SW480 (cell line): ENCODE data around the gene MTERF4.

Experiments
- DNase-seq: peaks from one replicate; pipeline ENCODE4 v3.0.0-alpha.2; 2016; ENCODE audit warnings: low spot score

MTERF4 gene

DNA sequence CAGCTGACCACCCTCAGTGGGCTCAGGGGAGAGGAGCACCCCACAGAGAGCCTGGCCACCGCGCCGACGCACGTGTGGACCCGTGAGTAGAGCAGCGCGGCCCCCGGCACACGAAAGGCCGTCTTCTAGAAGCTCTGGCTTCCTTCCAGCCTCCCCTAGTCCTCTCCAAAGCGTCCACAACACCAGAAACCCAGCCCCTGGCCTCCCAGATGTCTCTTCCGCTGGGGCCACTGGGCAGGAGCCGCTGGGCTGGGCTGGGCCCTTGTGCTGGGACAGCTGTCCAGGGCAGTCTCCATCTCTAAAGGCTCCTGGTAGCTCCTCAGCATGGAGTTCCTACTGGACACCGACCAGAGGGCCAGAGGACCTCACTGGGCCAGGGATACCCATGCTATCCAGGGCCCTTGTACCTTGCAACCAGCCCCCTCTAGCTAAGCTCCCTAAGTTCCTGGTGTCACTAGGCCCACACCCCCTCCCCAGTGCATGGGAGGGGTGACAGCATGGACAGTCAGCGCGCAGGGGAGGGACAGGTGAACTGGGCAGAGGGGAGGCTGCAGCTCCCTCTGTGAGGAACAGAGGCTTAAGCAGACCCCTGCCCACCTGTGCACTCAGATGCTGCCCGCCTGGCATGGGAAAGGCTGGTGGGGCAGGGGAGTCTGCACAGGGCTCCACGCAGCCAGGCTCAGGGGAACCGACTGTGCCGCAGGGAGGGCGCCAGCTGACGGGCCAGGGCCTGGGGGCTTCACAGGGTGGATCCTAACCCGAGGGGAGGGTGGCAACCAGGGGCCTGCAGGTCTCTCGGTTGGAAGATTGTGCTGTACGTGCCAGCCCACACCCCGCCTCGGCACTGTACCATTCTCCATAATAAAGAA, 32.9 kb downstream of the MTERF4 start:
- no peak for DNase-seq

- DNase-seq, result no peak
Observed at GRCh38 chr2:241068136-241068941, 33.7 kb downstream of the MTERF4 start.

- DNase-seq, result no peak
Observed at GRCh38 chr2:241067501-241068135, 34.5 kb downstream of the MTERF4 start.

- DNase-seq, result no peak
Observed at GRCh38 chr2:241066893-241067341, 35.2 kb downstream of the MTERF4 start.

DNA sequence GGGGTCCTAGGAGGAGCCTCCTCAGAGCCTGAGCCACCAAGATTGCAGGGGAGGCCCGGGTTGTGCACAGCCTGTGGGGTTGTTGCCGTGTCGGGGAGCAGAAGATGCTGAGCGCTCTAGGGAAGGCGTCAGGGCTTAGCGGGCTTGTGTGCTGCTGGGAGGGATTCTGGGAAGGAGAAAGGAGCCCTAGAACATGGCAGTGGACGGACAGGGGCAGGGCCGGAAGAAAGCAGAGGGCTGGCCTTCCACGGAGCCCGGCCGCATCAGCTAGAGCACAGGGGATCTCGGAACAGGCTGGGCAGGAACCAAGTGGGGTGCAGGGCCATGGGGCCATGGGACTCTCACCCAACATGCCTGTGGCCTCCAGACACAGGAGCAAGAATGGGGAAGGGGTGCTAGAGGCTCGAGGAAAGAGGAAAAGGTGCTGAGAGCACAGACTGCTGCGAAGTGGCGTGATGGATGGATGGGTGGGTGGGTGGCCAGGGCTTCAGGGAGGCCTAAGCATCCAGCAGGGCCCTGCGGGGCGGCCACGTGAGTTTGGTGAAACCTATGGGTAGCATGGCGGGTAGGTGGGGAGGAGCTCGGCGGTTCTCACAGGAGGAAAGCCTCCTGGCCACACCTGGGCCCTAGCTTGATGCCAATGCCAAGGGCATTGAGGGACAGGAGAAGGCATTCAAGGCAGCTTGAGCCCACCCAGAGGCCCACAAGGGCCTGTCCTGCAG, 35.8 kb downstream of the MTERF4 start:
- no peak for DNase-seq

- no peak for DNase-seq
Observed at GRCh38 chr2:241065355-241065803, 36.7 kb downstream of the MTERF4 start.

DNA sequence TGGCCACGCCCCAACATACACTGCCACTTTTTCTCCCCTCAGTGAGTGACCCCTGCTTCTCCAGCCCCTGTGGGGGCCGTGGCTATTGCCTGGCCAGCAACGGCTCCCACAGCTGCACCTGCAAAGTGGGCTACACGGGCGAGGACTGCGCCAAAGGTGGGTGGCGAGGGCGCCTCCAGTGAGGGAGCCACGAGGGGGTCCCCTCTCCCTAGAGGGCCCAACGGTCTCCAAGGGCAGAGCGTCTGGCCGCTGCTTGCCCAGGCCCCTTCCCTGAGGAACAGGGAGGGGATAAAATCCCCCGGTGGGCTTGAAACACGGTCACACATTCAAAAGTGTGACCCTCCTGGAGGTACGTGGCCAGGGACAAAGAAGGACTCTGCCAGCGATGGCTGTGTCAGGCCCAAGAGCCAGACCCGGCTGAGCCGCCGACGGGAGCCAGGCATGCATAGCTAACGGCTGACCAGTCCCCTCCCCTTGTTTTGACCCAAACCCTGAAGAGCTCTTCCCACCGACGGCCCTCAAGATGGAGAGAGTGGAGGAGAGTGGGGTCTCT, 37.2 kb downstream of the MTERF4 start:
- no peak for DNase-seq

DNA sequence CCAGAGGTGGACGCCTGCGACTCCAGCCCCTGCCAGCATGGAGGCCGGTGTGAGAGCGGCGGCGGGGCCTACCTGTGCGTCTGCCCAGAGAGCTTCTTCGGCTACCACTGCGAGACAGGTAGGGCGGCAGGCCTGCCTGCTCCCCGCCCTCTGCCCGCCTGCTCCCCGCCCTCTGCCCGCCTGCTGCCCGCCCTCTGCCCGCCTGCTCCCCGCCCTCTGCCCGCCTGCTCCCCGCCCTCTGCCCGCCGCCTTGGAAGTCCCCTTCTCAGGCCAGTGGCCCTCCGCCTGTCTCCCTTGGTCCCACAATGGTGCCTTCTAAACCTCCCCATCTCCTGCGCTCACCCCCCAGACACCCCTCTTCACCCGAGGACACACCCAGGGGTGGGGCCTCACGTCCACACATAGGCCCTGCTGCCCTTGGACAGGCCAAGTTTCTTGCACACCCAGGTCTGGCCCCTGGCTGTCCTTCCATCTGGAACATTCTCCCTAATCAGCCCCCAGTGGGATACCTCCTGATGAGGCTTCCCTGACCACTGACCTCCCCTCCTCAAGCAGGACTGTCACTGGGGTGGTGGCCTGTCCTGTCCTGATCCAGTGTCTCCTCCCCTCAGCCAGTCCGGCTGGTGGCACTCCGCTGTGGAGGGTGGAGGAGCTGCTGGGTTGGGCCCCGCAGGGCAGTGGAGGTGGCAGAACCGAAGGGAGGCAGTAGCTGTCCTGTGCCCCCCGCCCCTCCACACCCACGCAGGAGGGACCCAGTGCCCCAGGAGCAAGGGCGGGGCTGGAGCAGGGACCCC, 37.9 kb downstream of the MTERF4 start:
- DNase-seq, result peak; percentile 43

- no peak for DNase-seq
Observed at GRCh38 chr2:241063587-241063986, 38.5 kb downstream of the MTERF4 start.

DNA sequence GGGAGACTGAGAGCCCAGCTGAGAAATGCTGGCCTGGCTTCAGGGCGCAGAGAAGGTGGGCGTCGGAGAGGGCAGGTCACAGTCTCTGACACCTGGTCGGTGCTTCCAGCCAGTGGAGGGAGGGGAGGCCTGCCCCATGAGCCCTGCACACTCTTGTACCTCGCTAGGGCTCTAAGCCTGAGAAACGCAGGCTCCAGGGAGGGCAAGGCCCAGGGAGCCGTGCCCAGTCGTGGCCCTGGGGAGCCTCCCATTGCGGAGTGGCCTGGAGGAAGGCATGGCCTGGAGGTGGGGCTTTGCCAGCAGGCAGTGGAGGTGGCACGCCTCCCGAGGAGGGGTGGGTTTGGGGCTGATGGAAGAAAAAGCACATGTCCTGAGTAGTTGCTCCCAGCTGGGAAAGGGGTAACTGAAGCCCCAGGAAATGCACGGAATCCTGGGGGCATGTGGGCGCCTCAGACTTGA, 39.0 kb downstream of the MTERF4 start:
- DNase-seq, result no peak

GRCh38 chr2:241062389-241063092, 39.5 kb downstream of the MTERF4 start:
- DNase-seq, result no peak

DNA sequence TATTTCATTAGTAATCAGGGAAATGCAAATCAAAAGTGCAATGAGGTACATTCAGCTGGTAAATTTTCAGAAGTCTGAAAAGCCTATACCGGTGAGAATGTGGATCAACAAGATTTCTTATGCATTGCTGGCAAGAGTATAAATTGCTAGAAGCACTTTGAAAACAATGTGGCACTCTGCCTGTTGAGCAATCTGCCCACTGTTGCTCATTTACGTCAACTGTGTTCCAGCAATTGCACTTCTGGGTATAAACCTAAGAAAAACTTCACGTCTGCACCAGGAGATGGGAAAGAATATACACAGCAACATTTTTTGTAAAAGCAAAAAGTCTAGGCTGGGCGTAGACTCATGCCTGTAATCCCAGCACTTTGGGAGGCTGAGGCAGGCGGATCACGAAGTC, 40.8 kb downstream of the MTERF4 start:
- no peak for DNase-seq

- DNase-seq, result no peak
Observed at GRCh38 chr2:241053576-241054251, 48.4 kb downstream of the MTERF4 start.

DNA sequence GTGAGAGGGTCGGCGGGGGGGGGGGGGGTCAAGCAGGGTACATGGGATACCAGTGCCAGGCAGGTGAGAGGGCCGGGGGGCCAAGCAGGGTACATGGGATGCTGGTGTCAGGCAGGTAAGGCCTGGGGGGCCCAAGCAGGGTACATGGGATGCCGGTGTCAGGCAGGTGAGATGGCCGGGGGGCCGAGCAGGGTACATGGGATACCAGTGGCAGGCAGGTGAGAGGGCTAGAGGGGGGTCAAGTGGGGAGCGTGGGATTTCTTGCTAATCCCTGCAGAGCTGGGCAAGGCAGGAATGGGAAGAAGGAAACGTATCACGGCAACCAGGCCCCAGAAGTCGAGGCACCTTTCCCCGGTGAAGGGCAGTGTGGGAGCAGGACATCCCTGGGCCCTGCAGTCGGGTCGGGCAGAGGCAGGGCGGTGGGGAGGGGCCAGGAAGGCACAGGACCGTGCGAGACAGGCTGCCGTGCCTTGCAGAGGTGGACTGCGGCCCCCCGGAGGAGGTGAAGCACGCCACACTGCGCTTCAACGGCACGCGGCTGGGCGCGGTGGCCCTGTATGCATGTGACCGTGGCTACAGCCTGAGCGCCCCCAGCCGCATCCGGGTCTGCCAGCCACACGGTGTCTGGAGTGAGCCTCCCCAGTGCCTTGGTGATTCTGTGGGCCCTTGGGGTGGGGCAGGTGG, 49.3 kb downstream of the MTERF4 start:
- DNase-seq, result no peak

- DNase-seq, result no peak
Observed at GRCh38 chr2:241051578-241052487, 50.3 kb downstream of the MTERF4 start.

- DNase-seq, result no peak
Observed at GRCh38 chr2:241050624-241051577, 51.2 kb downstream of the MTERF4 start.
